GM20431 (cell line): ENCODE results near the gene ACOX3.
"Not testable (repeated sequence)": the region's sequence is repeated elsewhere in the genome, so short reads cannot be mapped to it uniquely, and the experiment has no call there.

ENCODE experiments used
- in situ Hi-C: fragments of 300-500 bp; cut with MseI, MboI; formaldehyde crosslinking; loops from one replicate; pipeline ENCODE4 v1.15.0; 2020; ENCODE audit warnings: low sequenced_read_pairs; ENCODE audit not compliant: unreplicated experiment

Gene ACOX3

DNA sequence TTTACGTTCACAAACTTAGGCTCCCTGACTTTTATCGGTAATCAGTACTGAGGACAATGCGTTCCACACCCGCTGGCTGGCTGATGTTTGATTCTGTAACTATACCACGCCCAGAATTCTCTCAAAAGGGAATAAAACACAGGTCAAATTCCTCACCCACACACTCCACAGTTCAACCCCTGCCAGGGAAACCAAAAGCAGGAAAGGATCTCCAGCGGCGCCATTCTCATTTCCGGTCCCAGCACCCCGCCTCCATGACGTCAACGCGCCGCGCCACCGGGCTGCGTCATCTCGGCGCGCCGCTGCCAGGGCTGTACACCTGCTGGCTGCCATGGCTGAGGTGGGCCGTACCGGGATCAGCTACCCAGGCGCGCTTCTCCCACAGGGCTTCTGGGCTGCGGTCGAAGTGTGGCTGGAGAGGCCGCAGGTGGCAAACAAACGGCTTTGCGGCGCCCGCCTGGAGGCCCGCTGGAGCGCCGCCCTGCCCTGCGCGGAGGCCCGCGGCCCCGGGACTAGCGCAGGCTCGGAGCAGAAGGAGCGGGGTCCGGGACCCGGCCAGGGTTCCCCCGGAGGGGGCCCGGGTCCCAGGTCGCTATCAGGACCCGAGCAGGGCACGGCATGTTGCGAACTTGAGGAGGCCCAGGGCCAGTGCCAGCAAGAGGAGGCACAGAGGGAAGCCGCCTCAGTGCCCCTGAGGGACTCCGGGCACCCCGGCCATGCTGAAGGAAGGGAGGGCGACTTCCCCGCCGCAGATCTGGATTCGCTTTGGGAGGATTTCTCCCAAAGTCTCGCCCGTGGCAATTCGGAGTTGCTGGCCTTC, at the start of gene ACOX3, which contains the start of gene TRMT44:
Gene ACOX3 (minus strand): TSS at position 232 of the 820 bp plus-strand sequence. CDS start 24,202 bp downstream, outside the sequence.
Gene TRMT44 (plus strand): TSS at position 286 of the 820 bp plus-strand sequence. CDS start 46 bp downstream, at position 332.
- in situ Hi-C loops, result no loop called here

GRCh38 chr4:8488791-8489369, 48.4 kb upstream of the ACOX3 start:
- in situ Hi-C loops, result no loop called here

DNA sequence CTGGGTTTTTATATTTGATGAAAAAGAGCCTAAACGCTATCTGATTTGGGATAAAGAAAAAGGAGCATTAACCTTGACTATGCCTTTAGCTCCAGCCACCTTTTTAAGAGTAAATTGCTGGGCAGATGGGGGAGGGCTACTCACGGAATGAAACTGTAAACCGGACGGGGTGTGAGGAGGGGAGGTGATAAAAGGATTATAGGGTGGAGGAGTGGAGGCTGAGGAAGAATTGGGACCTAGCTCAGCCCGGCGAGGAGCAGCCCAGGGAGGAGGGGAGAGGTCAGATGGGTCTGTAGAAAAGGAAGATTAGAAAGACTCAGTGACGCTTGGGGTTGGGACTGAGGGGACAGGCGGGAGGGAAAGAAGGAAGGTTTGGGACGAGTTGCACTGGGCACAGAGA, 46.1 kb upstream of the ACOX3 start:
- in situ Hi-C loops, result not testable (repeated sequence)

GRCh38 chr4:8480221-8480620, 39.7 kb upstream of the ACOX3 start:
- in situ Hi-C loops, result no loop called here

GRCh38 chr4:8478801-8479744, 38.5 kb upstream of the ACOX3 start:
- in situ Hi-C loops, result no loop called here

- in situ Hi-C loops, result no loop called here
These were observed 37.8 kb upstream of the ACOX3 start for GRCh38 chr4:8478371-8478770.

DNA sequence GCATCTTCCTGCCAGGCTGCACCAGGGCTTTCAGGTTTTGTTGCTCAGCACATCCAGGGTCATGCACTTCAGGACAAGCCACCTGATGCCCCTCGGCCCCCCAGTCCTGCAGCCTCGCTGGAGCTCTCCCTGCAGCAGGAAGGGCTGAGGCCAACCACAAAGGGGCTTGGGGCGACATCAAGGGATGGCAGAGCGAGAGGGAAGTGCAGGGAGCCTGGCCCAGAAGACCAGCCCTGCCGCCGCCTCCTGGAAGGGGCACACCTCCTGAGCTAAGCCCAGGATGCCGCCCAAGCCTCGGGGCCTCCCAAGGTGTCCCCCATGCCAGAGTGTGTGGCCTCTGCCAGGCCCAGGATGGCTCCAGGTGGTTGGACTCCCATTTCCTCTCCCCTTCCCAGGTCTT, 37.2 kb upstream of the ACOX3 start:
- in situ Hi-C loops, result no loop called here

DNA sequence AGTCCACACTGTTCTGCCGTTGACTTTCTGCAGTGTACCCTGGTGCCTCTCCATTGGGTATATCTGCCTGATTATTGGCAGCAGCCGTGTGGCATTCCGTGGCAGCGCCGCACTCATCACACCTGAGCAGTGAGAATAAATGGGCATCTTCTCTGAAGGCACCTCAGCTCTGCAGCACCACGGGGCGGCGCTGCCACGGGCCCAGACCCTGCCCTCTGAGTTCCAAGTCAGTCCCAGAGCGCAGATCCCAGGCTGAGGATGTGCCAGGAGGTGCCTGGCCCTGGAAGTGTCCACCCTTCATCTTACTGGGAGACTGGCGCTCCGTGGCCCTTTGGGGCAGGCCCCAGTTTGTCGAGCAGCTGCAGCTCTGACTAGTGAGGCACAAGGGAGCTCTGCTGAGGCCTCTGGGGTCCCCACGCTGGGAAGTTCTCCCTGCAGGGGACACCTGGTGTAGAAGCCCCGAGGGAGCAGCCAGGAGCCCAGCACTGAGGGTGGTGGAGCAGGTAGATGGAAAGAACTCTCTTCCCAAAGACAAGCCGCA, 36.6 kb upstream of the ACOX3 start:
- in situ Hi-C loops, result no loop called here

DNA sequence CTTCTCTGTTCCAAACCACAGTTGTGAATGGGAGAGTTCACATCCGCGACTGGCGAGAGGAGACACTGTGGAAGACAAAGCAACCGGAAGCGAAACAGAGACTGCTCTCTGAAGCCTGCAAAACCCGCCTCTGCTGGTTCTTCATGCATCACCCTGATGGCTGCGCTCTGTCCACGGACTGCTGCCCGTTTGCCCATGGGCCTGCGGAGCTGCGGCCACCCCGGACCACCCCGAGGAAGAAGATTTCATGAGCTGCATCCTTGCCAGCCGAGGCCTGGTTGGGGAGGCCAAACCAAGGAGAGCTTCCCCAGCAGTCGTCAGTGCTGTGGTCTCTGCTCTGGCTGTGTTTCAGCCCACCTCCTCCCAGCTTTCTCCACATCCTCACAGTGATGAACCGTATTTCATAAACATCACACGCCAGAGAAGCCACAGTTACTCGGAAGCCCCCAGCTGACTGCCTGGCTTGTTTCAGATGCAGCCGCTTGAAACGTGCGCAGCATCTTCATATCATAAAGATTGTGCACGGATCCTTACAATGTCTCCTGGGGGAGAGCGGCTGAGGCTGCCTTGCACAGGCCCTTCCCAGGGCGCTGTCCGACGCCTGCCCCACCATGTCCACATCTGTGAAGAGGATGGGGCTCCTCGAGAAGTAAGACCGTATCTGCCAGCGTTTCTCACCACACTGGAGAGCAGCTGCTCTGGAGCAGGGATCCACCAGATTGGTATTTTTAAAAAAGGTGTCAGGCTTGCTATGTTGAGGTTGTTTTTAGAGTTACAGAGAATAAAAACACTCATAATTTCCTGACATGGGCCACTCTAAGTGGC, 35.4 kb upstream of the ACOX3 start:
- in situ Hi-C loops, result no loop called here

DNA sequence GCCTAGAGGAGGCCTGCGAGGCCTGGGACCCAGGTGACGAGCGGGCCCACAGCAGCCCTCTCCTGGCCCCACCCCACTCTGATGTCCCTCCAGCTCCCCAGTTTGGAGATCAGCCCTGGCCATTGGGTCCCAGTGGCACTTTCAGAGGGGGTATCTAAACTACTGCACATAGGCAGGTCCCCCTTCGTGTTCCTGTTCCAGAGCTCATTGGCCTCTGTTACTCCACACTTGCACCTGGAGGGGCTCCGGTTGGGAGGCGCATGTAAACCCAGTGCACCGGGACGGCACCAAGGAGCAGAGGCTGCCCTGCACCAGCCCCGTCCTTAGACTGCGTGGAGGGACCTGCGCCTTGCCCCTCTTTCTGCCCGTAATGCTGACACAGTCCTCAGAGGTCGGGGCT, 34.3 kb upstream of the ACOX3 start:
- in situ Hi-C loops, result loop anchor here (25.0 kb wide), 1 partner anchor 112 kb away; the partner anchor contains the start of genes CPZ and GPR78

GRCh38 chr4:8473920-8474590, 33.5 kb upstream of the ACOX3 start:
- in situ Hi-C loops, result loop anchor here (25.0 kb wide), 1 partner anchor 113 kb away; the partner anchor contains the start of genes CPZ and GPR78

- in situ Hi-C loops, result loop anchor here (25.0 kb wide), 1 partner anchor 114 kb away; the partner anchor contains the start of genes CPZ and GPR78
These were observed 32.8 kb upstream of the ACOX3 start for GRCh38 chr4:8473198-8473919.

DNA sequence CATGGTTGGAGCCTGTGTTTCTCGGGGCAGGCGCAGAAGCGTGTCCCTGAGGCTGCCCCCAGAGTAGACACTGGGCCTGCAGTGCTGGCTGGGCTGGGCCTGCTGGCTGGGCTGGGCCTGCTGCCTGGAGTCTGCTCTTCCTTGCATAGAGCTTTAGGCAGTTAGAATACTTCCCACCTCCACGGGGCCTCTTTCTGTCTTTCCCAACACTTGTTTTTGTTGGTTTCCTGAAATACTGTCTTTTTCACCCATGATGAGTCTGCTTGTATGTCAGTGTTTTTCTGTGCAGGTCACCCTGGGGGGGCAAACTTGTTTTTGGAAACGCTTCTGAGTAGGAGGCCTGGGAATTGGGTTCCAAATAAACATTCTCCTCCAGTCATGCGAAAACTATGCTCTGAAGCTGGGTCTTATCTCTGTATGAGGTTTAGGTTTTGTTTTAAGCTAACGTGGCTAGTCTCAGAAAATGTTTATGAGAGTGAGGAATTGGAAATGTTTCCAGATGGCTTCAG, 32.2 kb upstream of the ACOX3 start:
- in situ Hi-C loops, result loop anchor here (25.0 kb wide), 1 partner anchor 115 kb away; the partner anchor contains the start of genes CPZ and GPR78

DNA sequence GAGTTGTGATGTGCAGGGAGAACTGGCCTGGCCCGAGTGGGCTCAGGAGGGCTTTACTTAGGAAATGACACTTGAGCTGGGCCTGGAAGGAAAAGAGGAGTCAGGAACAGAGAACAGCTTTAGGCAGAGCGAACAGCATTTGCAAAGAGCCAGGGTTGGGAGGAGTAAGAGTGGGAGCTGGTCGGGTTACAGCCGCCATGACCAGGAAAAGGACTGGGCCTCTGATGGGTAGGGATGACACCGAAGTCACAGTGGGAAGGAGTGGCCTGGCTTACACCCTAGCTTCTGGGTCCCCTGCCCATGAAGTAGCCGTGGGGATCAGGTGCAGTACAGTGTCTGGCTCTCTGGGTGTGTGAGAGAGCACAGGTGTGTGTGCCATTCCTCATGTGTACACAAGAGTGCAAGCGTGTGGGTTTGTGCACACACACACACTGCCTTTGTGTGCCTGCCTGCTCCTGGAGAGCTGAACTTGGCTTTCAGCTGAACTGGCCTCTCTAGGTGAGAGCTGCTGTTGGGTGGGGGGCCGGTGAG, 31.7 kb upstream of the ACOX3 start:
- in situ Hi-C loops, result loop anchor here (25.0 kb wide), 1 partner anchor 115 kb away; the partner anchor contains the start of genes CPZ and GPR78

- in situ Hi-C loops, result loop anchor here (25.0 kb wide), 1 partner anchor 116 kb away; the partner anchor contains the start of genes CPZ and GPR78
These were observed 30.8 kb upstream of the ACOX3 start for GRCh38 chr4:8471211-8471875.

DNA sequence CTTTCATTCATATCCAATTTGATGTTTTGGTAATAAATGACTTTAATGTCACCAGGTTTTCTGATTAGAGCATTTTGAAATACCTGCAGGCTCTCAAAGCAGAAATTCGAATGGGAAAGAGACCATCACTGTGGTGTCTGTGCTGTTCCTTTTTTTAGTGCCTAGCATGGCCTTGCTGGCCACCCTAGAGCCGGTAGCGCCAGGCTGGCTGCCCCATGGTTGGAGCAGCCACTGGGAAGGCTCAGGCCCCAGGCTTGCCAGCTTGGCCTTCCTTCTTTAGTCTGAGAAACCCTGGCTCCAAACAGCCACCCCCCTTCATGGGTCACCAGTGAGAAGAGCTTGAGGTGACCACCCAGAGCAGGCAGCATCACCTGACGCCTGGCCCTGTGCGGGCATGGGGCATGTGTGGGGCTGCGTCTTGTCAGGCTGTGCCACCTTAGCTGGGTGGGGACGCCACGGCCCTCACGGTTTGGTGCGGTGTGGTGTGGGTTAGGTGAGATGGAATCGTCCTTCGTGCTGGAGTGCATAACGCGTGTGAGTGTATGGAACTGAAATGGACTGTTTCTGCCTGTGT, 30.0 kb upstream of the ACOX3 start:
- in situ Hi-C loops, result loop anchor here (25.0 kb wide), 1 partner anchor 117 kb away; the partner anchor contains the start of genes CPZ and GPR78
